Measurements from ENCODE around the gene MYO10.

The MYO10 gene

GRCh38 chr5:16695779-16696178 lies 240.3 kb downstream of the MYO10 start:
- no peak for DNase-seq

GRCh38 chr5:16693879-16694278 lies 242.2 kb downstream of the MYO10 start:
- no peak for DNase-seq

GRCh38 chr5:16691731-16692130 lies 244.4 kb downstream of the MYO10 start:
- DNase-seq, result no peak

DNA sequence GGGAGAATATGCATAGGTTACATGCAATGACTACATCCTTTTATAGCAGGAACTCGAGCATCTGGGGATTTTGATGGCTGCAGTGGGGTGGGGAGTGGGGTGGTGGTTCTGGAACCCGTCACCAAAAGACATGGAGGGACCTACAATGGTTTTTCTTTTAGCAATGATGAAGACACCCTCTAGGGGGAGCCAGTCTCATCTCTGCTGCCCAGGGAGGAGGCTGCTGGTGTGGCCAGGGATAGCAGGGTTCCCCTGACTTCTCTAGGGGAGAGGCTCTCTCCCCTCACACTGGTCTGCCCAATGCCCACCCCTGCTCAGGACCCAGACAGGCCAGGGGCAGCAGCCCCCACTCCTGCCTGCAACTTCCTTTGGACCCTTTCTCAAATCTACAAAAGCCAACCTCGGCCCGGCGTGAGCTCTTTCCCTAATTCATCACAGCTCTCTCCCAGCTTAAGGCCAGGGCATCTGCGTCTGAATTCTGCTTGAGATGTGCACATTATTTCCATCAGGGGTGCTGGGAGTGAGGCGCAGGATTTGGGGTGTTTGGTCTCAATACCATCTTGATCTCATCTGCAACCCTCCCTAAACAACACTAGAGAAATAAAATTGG lies 245.7 kb downstream of the MYO10 start:
- peak; percentile 12 to 43 for DNase-seq

- no peak for DNase-seq
These were observed 248.2 kb downstream of the MYO10 start for GRCh38 chr5:16687898-16688297.

GRCh38 chr5:16685069-16685468 lies 251.0 kb downstream of the MYO10 start:
- no peak for DNase-seq

DNA sequence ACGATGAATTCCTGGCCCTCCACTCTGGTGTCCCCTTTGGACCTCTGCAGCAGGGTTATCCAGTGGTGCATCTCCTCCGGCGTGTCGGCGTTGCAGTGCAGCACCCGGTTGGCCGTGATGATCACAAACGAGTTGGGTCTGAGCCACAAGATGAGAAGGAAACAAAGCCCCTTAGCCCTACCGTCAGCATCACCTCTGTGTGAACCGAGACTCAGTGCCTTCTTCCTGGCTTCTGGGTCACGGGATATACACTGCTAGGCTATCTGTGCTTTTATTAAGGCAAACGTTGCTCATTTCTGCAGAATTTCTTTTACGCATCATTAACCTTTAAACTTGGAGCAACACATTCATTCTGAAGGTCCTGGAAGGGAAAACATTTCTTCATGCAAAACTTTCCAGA lies 254.2 kb downstream of the MYO10 start:
- DNase-seq, result no peak

- DNase-seq, result no peak
These were observed 256.2 kb downstream of the MYO10 start for GRCh38 chr5:16679863-16680262.

GRCh38 chr5:16679190-16679589 lies 256.9 kb downstream of the MYO10 start:
- no peak for DNase-seq

- no peak for DNase-seq
These were observed 260.3 kb downstream of the MYO10 start for GRCh38 chr5:16675806-16676205.

DNA sequence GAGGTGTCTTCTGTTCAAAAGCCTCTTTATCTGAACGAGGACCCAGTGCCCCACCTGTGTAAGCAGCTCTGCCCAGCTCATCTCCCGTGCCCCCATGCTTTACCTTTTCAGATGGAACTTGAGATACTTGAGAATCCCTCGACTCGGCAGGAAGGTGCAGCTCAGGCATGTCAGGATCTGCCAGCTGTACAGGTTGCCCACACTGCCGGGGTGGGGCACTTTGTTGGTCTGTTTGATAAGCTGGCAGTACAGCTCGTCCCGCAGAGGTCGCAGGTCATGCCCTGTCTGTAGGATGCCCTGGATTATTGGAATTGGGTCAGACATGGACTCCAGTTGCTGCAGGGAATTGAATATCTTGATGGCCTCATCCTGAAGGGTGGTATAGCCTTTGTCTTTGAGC lies 261.3 kb downstream of the MYO10 start:
- DNase-seq, result no peak

GRCh38 chr5:16673241-16674201 lies 262.6 kb downstream of the MYO10 start:
- no peak for DNase-seq

- no peak for DNase-seq
These were observed 264.9 kb downstream of the MYO10 start for GRCh38 chr5:16671208-16671607.

DNA sequence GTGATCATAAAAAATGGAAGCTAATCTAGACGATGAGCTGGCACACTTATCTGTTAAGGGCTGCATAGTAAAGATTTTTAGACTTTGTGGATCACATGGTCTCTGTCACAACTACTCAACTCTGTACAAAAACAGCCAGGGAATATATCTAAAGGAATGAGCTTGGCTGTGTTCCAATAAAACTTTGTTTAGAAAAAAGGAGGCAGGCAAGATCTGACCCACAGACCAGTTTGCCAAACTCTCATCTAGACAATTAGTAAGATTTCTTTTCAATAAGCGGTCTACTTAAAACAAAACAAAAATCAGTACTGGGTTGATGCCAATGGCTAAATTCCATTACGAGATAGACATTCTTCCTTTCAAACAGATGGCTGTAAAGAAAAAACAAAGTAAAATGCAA lies 266.3 kb downstream of the MYO10 start:
- DNase-seq, result no peak

DNA sequence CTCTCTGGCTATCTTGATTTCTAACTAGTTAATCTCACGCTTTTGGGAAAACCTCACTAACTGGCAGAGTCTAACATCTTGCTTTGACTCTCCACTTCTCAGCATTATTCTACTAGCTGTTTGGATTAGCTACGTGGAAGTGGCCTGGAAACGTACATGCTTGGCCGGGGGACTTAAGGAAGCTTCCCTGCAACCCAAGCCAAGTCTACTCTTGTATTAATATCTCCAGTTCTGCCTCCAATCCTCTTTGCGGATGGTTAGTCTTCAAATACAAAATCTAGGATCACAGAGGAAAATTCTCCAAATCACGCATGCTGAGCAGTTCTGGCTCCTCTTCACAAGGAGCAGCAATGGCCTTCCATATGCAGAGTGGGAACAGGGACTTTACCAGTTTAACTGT lies 267.5 kb downstream of the MYO10 start:
- no peak for DNase-seq

- no peak for DNase-seq
These were observed 267.9 kb downstream of the MYO10 start for GRCh38 chr5:16668194-16668593.

- DNase-seq, result peak in 1 of 2 experiments; percentile 8
These were observed 269.1 kb downstream of the MYO10 start for GRCh38 chr5:16666883-16667398.

- no peak for DNase-seq
These were observed 269.8 kb downstream of the MYO10 start for GRCh38 chr5:16666130-16666882.

GRCh38 chr5:16665601-16666000 lies 270.5 kb downstream of the MYO10 start:
- no peak for DNase-seq

- no peak for DNase-seq
These were observed 271.7 kb downstream of the MYO10 start for GRCh38 chr5:16664368-16664767.

DNA sequence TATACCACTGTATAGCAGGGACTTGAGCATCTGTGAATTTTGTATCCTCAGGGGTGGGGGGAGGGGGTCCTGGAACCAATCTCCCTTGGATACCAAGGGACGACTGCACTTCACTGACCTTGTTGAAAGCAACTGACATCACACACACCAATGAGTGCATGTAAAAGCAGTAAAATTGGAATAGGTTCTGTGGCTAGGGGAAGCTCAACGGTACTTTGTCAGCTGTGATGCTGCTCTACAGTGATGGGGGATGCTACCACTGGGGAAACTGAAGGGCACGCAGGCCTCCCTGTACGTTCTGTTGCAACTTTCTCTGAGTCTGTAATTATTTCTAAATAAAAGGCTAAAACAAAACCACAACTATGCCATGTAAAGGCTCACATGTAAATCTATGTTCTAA lies 272.2 kb downstream of the MYO10 start:
- no peak for DNase-seq

DNA sequence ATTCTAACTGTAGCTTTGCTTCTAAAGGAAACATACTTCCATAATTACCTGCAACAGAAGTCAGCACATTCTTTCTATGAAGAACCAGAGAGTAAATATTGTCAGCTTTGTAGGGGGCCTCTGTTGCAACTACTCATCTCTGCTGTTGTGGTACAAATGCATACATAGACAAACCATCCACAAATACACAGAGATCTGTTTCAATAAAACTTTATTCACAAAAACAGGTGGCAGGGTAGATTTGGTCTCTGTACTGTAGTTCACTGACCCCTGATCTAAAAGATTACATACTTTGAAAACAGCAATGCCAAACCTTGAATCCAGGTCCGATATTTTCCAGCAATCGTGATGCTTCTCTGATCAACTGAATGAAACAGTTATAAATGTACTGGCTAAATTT lies 274.4 kb downstream of the MYO10 start:
- no peak for DNase-seq

GRCh38 chr5:16660982-16661381 lies 275.1 kb downstream of the MYO10 start:
- no peak for DNase-seq

All from SW 1271 (cell line).